ENCODE results near the gene UQCRC1.

DNA sequence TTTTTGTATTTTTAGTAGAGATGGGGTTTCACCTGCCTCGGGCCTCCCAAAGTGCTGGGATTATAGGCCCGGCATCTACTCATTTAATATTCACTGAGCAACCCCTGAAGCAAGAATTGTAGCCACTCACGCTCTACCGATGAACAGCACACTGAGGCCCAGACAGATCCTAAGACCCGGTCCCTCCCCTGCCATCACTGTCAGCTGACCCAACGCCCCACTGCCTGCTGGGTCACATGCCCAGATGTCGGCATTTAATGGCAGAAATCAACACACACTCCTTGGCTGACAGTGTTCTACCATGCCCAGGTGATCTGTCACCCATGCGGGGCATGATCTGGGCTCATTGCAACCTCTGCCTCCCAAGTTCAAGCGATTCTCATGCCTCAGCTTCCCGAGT, 15.3 kb upstream of the UQCRC1 start:
- no peak for TF ChIP-seq POLR2A (IDR thresholded peaks at IDR 0.05; ENCODE audit: low read length)
- no peak for TF ChIP-seq SMC3 (IDR thresholded peaks at IDR 0.05)
- TF ChIP-seq, protein P1, sequence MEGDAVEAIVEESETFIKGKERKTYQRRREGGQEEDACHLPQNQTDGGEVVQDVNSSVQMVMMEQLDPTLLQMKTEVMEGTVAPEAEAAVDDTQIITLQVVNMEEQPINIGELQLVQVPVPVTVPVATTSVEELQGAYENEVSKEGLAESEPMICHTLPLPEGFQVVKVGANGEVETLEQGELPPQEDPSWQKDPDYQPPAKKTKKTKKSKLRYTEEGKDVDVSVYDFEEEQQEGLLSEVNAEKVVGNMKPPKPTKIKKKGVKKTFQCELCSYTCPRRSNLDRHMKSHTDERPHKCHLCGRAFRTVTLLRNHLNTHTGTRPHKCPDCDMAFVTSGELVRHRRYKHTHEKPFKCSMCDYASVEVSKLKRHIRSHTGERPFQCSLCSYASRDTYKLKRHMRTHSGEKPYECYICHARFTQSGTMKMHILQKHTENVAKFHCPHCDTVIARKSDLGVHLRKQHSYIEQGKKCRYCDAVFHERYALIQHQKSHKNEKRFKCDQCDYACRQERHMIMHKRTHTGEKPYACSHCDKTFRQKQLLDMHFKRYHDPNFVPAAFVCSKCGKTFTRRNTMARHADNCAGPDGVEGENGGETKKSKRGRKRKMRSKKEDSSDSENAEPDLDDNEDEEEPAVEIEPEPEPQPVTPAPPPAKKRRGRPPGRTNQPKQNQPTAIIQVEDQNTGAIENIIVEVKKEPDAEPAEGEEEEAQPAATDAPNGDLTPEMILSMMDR (IDR thresholded peaks at IDR 0.05) = no peak

Data from A549 (cell line).